ENCODE data around the gene FXYD2. TPM values are rescaled to one million over a fixed set of nuclear protein-coding genes. Genes with fewer than 3 reads are reported as not detected.

FXYD2 gene
- total RNA-seq, 3 donors from 2014 or later = 0.63 to 0.66 (median 0.63) TPM

GRCh38 chr11:117794772-117795629, 29.5 kb downstream of the FXYD2 start:
- H3K4me3 Mint-ChIP-seq = peak overlapping the region; percentile 5
- no peaks in the 10 kb centered on the region for H3K36me3 Mint-ChIP-seq (ENCODE audit: insufficient read depth)
- no peaks in the 10 kb centered on the region for H3K9me3 Mint-ChIP-seq
- H3K27me3 Mint-ChIP-seq (ENCODE audit: low read depth) = peaks cover 69% of the 10 kb centered on the region
- ATAC-seq (no peak), DNase-seq (no peak)
- peaks cover 16% of the 10 kb centered on the region for H3K4me1 Mint-ChIP-seq (ENCODE audit: low read depth)

- Mint-ChIP-seq H3K4me1 (ENCODE audit: low read depth) (peaks cover 16% of the 10 kb centered on the region), H3K4me3 (no peak overlapping the region), H3K27me3 (ENCODE audit: low read depth) (peaks cover 64% of the 10 kb centered on the region), H3K36me3 (ENCODE audit: insufficient read depth) (no peaks in the 10 kb centered on the region), H3K9me3 (no peaks in the 10 kb centered on the region)
- no peak for ATAC-seq
- DNase-seq = no peak
Measured at GRCh38 chr11:117794135-117794534, 30.4 kb downstream of the FXYD2 start.

GRCh38 chr11:117793583-117793982, 31.0 kb downstream of the FXYD2 start:
- peaks cover 16% of the 10 kb centered on the region for H3K4me1 Mint-ChIP-seq (ENCODE audit: low read depth)
- no peaks in the 10 kb centered on the region for H3K9me3 Mint-ChIP-seq
- ATAC-seq (no peak), DNase-seq (no peak)
- H3K36me3 Mint-ChIP-seq (ENCODE audit: insufficient read depth) = no peaks in the 10 kb centered on the region
- no peak overlapping the region for H3K4me3 Mint-ChIP-seq
- H3K27me3 Mint-ChIP-seq (ENCODE audit: low read depth) = peaks cover 65% of the 10 kb centered on the region

- no peak for DNase-seq
- ATAC-seq = no peak
- Mint-ChIP-seq H3K4me1 (ENCODE audit: low read depth) (peaks cover 16% of the 10 kb centered on the region), H3K27me3 (ENCODE audit: low read depth) (peaks cover 63% of the 10 kb centered on the region), H3K9me3 (no peaks in the 10 kb centered on the region), H3K4me3 (no peak overlapping the region), H3K36me3 (ENCODE audit: insufficient read depth) (no peaks in the 10 kb centered on the region)
Measured at GRCh38 chr11:117792992-117793391, 31.6 kb downstream of the FXYD2 start.

GRCh38 chr11:117792241-117792640, 32.3 kb downstream of the FXYD2 start:
- Mint-ChIP-seq H3K4me3 (no peak overlapping the region), H3K9me3 (no peaks in the 10 kb centered on the region), H3K36me3 (ENCODE audit: insufficient read depth) (no peaks in the 10 kb centered on the region), H3K4me1 (ENCODE audit: low read depth) (peaks cover 11% of the 10 kb centered on the region), H3K27me3 (ENCODE audit: low read depth) (peaks cover 61% of the 10 kb centered on the region)
- ATAC-seq (no peak), DNase-seq (no peak)

- ATAC-seq (no peak), DNase-seq (no peak)
- Mint-ChIP-seq H3K4me1 (ENCODE audit: low read depth) (peaks cover 3% of the 10 kb centered on the region), H3K27me3 (ENCODE audit: low read depth) (peaks cover 62% of the 10 kb centered on the region), H3K4me3 (no peak overlapping the region), H3K9me3 (no peaks in the 10 kb centered on the region), H3K36me3 (ENCODE audit: insufficient read depth) (no peaks in the 10 kb centered on the region)
Measured at GRCh38 chr11:117790279-117790678, 34.3 kb downstream of the FXYD2 start.

GRCh38 chr11:117789241-117789640, 35.3 kb downstream of the FXYD2 start:
- no peak for ATAC-seq
- Mint-ChIP-seq H3K9me3 (no peaks in the 10 kb centered on the region), H3K4me3 (no peak overlapping the region), H3K4me1 (ENCODE audit: low read depth) (no peaks in the 10 kb centered on the region), H3K36me3 (ENCODE audit: insufficient read depth) (no peaks in the 10 kb centered on the region), H3K27me3 (ENCODE audit: low read depth) (peaks cover 57% of the 10 kb centered on the region)
- no peak for DNase-seq

- no peaks in the 10 kb centered on the region for H3K9me3 Mint-ChIP-seq
- H3K27me3 Mint-ChIP-seq (ENCODE audit: low read depth) = peaks cover 41% of the 10 kb centered on the region
- no peaks in the 10 kb centered on the region for H3K36me3 Mint-ChIP-seq (ENCODE audit: insufficient read depth)
- no peak overlapping the region for H3K4me3 Mint-ChIP-seq
- no peaks in the 10 kb centered on the region for H3K4me1 Mint-ChIP-seq (ENCODE audit: low read depth)
- DNase-seq (no peak), ATAC-seq (no peak)
Measured at GRCh38 chr11:117786135-117786870, 38.2 kb downstream of the FXYD2 start.

- H3K36me3 Mint-ChIP-seq (ENCODE audit: insufficient read depth) = no peaks in the 10 kb centered on the region
- no peak overlapping the region for H3K4me3 Mint-ChIP-seq
- DNase-seq (no peak), ATAC-seq (no peak)
- peaks cover 49% of the 10 kb centered on the region for H3K27me3 Mint-ChIP-seq (ENCODE audit: low read depth)
- no peaks in the 10 kb centered on the region for H3K9me3 Mint-ChIP-seq
- H3K4me1 Mint-ChIP-seq (ENCODE audit: low read depth) = no peaks in the 10 kb centered on the region
Measured at GRCh38 chr11:117782101-117782500, 42.4 kb downstream of the FXYD2 start.

GRCh38 chr11:117781627-117782026, 42.9 kb downstream of the FXYD2 start:
- no peaks in the 10 kb centered on the region for H3K4me1 Mint-ChIP-seq (ENCODE audit: low read depth)
- H3K9me3 Mint-ChIP-seq = no peaks in the 10 kb centered on the region
- no peak overlapping the region for H3K4me3 Mint-ChIP-seq
- ATAC-seq = no peak
- peaks cover 49% of the 10 kb centered on the region for H3K27me3 Mint-ChIP-seq (ENCODE audit: low read depth)
- no peak for DNase-seq
- no peaks in the 10 kb centered on the region for H3K36me3 Mint-ChIP-seq (ENCODE audit: insufficient read depth)

GRCh38 chr11:117780456-117780855, 44.1 kb downstream of the FXYD2 start:
- ATAC-seq (no peak), DNase-seq (no peak)
- Mint-ChIP-seq H3K36me3 (ENCODE audit: insufficient read depth) (no peaks in the 10 kb centered on the region), H3K4me1 (ENCODE audit: low read depth) (no peaks in the 10 kb centered on the region), H3K4me3 (no peak overlapping the region), H3K9me3 (no peaks in the 10 kb centered on the region), H3K27me3 (ENCODE audit: low read depth) (peaks cover 48% of the 10 kb centered on the region)

- Mint-ChIP-seq H3K9me3 (no peaks in the 10 kb centered on the region), H3K4me1 (ENCODE audit: low read depth) (no peaks in the 10 kb centered on the region), H3K36me3 (ENCODE audit: insufficient read depth) (no peaks in the 10 kb centered on the region), H3K4me3 (no peak overlapping the region), H3K27me3 (ENCODE audit: low read depth) (peaks cover 28% of the 10 kb centered on the region)
- no peak for DNase-seq
- no peak for ATAC-seq
Measured at GRCh38 chr11:117774553-117774952, 50.0 kb downstream of the FXYD2 start.

GRCh38 chr11:117772360-117772759, 52.2 kb downstream of the FXYD2 start:
- Mint-ChIP-seq H3K9me3 (no peaks in the 10 kb centered on the region), H3K4me1 (ENCODE audit: low read depth) (no peaks in the 10 kb centered on the region), H3K27me3 (ENCODE audit: low read depth) (peaks cover 20% of the 10 kb centered on the region), H3K36me3 (ENCODE audit: insufficient read depth) (no peaks in the 10 kb centered on the region), H3K4me3 (no peak overlapping the region)
- no peak for ATAC-seq
- no peak for DNase-seq

GRCh38 chr11:117771841-117772240, 52.7 kb downstream of the FXYD2 start:
- H3K9me3 Mint-ChIP-seq = no peaks in the 10 kb centered on the region
- no peaks in the 10 kb centered on the region for H3K36me3 Mint-ChIP-seq (ENCODE audit: insufficient read depth)
- H3K27me3 Mint-ChIP-seq (ENCODE audit: low read depth) = peaks cover 16% of the 10 kb centered on the region
- no peaks in the 10 kb centered on the region for H3K4me1 Mint-ChIP-seq (ENCODE audit: low read depth)
- H3K4me3 Mint-ChIP-seq = no peak overlapping the region
- ATAC-seq = no peak
- no peak for DNase-seq

GRCh38 chr11:117771197-117771596, 53.3 kb downstream of the FXYD2 start:
- H3K4me1 Mint-ChIP-seq (ENCODE audit: low read depth) = no peaks in the 10 kb centered on the region
- ATAC-seq (no peak), DNase-seq (no peak)
- H3K36me3 Mint-ChIP-seq (ENCODE audit: insufficient read depth) = no peaks in the 10 kb centered on the region
- H3K9me3 Mint-ChIP-seq = no peaks in the 10 kb centered on the region
- peaks cover 13% of the 10 kb centered on the region for H3K27me3 Mint-ChIP-seq (ENCODE audit: low read depth)
- H3K4me3 Mint-ChIP-seq = no peak overlapping the region
